ENCODE results near the gene KIAA0040.
A peak's percentile ranks its signal among the peaks of the same experiment; 100 is the strongest.

The KIAA0040 gene

DNA sequence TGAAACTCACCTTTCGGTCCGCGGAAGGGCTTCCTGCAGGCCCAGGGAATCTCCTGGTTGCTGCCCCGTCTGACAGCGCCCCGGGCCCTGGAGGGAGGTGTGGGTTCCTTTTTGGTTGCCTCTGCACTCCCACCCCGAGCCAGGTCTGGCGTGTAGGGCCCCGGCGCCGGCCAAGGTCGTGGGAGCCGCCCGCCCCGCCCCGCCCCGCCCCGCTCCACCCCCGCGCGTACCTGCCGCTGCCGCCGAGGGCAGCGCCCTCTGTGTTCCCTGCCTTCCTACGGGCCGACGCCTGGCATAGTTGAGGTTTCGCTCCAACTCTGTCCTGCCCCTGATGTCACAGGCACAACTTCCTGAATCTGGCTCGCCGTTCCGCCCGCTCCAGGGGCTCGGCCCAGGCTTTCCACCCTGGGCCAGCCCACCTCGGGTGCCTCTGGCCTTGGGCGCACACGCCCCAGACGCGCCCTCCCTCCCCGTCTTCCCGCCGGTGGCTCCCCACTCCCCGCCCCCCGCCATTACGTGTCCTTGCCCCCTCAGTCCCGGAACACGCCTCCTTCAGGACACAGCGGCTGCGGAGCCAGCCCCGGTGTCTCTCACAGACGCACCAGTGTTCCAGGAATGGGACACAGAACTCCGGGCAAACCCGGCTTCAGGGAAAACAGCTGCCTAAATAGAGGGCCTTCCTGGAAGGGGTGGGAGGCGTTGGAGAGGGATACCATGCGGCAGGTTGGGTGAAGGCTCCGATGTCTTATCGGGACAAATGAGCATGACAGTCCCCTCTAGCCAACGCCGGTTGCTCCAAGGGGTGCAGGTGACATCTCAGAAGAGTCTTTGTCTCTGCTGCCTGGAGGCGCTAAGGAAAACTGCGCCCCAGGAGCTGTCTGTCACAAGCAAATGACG, at the start of gene KIAA0040:
KIAA0040 (minus strand) TSS at position 147 of the 897 bp plus-strand sequence. CDS start 31,763 bp downstream, outside the sequence.
- peak; percentile 51 for DNase-seq (ENCODE audit: low read depth)

DNA sequence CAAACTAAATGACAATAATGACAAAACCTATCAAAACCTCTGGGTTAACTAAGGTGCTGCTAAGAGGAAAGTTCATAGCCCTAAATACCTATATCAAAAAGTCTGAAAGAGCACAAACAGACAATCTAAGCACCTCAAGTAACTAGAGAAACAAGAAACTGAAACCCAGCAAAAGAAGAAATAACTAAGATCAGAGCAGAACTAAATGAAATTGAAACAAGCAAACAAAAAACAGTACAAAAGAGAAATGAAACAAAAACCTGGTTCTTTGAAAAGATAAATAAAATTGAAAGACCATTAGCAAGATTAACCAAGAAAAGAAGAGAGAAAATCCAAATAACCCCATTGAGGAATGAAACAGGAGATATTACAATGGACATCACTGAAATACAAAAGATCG, 44.8 kb upstream of the KIAA0040 start:
- no peak for DNase-seq (ENCODE audit: low read depth)

- DNase-seq (ENCODE audit: low read depth): no peak
Measured at GRCh38 chr1:175234639-175235038, 42.1 kb upstream of the KIAA0040 start.

GRCh38 chr1:175232335-175232734, 39.8 kb upstream of the KIAA0040 start:
- no peak for DNase-seq (ENCODE audit: low read depth)

GRCh38 chr1:175225805-175226129, 33.2 kb upstream of the KIAA0040 start:
- DNase-seq (ENCODE audit: low read depth): no peak

DNA sequence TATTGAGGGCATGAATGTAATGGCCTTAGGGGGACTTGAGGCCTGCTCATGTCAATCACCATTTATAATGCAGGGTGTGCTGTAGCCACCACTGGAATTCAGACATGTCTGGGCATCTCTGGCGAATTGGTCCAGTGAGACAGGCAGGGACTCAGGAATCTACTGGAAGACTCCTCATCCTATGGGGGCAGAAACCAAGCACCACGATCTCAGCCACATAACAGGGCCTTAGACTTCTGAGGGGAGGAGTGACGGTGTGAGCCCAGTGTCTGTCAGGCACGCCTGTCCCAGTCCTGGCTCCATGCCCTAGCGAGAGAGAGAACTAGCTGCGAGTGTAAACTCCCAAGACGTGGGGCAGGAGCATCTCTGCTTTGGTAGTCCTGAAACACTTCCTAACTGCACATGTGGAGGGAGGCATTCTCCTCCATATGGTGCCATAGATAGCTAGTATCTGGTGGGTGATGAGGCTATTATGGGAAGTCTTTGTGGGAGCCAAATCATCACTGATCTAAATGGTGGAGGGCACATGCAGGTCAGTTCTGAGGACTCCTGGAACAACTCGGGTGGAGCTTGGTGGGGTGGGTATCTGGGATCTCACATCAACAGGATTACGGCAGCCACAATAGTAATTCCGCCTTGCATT, 29.8 kb upstream of the KIAA0040 start:
- DNase-seq (ENCODE audit: low read depth): no peak

- no peak for DNase-seq (ENCODE audit: low read depth)
Measured at GRCh38 chr1:175221557-175222175, 29.1 kb upstream of the KIAA0040 start.

GRCh38 chr1:175220853-175221556, 28.4 kb upstream of the KIAA0040 start:
- no peak for DNase-seq (ENCODE audit: low read depth)

- DNase-seq (ENCODE audit: low read depth): no peak
Measured at GRCh38 chr1:175219774-175220173, 27.2 kb upstream of the KIAA0040 start.

- no peak for DNase-seq (ENCODE audit: low read depth)
Measured at GRCh38 chr1:175218786-175219434, 26.3 kb upstream of the KIAA0040 start.

DNA sequence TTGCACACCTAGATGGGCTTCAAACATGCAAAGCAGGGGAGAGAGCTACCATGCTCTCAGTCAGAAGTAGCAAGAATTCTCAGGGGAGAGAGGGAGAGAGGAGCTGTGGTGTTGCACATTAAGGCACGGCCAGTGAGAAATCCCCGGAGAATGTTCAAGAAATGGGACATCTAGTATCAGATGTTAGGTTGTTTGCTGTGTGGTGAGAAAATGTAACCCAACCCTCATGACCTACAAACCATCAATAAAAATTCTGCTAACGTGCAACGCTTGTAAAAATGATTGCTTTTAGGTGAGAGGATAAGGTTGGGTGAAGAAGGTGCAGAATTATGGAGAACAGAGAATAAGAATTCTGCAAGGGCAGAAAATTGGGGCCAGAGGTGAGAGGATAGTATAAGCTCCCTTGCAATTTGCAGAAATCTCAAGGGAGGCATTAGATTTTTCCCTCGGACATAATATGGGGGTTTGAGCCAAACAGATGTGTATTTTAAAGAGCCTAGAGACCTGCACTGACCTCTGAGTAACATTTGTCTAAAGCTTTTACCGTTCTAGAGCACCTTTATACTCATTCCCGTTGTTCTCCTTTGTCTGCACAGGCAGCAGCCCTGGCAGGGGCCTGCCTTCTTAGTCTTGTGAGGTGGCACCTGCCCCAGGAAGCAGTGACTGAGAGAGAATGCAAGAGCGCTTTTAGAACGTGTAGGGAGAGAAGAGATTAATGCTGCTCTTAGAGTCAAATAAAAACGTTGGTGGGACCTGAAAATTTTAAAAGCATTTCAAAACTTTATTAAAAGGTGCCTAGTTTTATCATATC, 25.4 kb upstream of the KIAA0040 start:
- DNase-seq (ENCODE audit: low read depth): no peak

DNA sequence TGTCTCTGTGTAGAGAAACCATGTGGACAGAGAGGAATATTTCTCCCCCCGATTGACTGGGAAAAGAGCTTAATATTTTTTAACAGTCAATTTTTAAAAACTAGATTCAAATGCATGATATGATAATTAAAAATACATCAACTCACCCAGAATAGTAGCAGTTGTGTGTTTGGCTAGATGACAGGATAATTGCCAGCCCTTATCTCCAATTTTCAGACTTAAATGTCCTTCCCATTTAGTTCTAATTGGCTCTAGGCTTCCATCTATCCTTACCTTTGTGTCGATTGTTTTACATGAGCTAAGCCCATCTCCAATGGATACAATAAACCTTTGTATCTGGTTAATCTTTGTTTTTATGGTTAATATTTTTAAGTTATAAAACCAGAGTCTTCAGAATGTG, 23.9 kb upstream of the KIAA0040 start:
- no peak for DNase-seq (ENCODE audit: low read depth)

DNA sequence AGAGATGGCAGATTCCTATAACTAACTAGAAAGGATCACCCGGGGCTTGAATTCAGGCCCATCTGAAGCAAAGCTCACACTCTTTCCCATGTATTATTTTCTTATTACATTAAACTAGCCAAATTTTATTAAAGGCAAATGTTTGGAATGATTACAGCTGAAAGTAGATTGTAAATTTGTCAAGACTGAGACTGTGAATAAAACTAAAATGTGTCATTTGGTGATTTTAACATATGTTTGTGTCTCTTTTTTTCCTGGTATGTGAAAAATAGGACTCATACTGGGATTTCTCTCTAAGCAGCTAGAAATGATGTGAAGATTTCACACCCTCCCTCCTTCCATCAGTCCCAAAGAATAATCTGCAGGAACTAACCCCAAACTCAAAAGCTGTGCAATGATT, 19.1 kb upstream of the KIAA0040 start:
- no peak for DNase-seq (ENCODE audit: low read depth)

DNA sequence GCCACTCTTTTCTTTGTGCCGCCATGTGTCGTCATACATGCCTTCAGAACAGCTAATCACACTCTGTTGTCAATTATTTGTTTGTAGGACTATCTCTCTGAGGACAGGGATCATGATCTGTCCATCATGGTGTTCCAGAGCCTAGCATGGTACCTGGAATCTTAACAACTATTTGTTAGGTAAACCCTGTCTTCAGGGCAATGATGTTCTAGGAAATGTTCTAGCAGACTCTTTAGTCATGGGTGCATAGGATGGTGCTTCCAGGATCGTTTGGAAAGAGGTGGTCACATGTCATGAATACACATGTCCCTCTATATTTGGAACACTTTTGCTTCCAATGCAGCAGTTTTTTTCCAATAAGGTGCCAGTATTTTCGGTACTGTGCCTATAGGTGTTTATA, 18.2 kb upstream of the KIAA0040 start:
- no peak for DNase-seq (ENCODE audit: low read depth)

DNA sequence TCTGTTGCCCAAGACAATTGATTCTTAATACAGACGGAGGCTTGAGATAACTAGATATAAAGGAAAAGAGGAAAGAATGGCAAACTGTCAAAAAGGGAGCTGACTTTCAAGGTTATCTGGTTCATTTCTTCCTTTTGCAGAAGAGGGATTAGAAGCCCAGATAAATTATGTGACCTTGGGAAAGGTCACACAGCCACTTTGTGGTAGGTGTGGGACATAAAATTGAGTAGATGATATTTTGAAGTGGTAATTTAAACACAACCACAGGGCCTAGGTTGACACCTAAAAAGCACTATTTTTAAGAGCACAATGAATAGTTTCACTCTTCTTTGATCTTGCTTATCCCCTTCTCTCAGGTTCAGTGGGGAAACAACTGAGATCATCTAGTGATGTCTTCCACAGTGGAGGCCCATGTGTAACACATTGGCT, 16.9 kb upstream of the KIAA0040 start:
- DNase-seq (ENCODE audit: low read depth): no peak

GRCh38 chr1:175208773-175209492, 16.4 kb upstream of the KIAA0040 start:
- DNase-seq (ENCODE audit: low read depth): no peak

DNA sequence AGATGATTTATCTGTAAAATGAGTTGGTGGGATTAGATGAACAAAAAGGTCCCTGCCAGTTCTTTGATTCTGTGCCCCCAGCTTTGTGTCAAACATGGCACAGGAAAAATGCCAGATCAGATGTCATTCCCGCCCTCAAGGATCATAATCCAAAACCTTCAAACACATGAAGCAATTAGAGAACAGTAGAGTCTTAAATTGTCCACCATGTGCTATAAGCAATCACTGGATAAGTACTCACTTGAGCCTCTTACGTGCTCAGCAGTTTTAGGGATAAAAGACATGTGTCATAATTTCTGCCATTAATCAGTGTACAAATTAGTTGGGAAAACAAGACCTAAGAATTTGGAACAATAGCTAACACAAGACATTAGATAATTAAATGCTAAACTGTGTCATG, 15.4 kb upstream of the KIAA0040 start:
- no peak for DNase-seq (ENCODE audit: low read depth)

DNA sequence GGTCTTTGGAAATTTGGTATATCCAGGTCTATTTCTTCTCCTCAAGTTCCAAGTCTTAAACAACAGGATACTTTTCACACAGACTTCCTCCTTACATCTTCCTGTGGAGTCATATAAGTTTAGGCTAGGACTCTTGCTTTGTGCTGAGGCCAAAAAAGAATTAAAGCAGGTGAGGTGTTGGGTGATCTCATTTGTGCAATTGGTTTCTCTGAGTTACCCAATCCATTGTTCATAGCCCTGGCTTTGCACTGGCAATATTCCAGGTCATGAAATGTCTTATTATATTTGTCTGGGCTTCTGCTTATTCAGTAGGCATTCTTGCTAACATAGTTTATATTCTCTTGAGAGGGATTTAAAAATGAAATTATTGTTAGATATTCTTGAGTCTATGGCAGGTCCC, 14.1 kb upstream of the KIAA0040 start:
- no peak for DNase-seq (ENCODE audit: low read depth)

GRCh38 chr1:175204330-175204729, 11.8 kb upstream of the KIAA0040 start:
- no peak for DNase-seq (ENCODE audit: low read depth)

- no peak for DNase-seq (ENCODE audit: low read depth)
Measured at GRCh38 chr1:175203570-175204068, 11.0 kb upstream of the KIAA0040 start.

Data from stimulated activated CD8-positive, alpha-beta memory T cell treated with anti-CD3 and anti-CD28 coated beads, Interleukin-12 subunit alpha, Interleukin-12 subunit beta, amount 100 ng/mL, for 4 hours (primary cell).